AG09309 (cell line): ENCODE data around the gene UGT1A5.

ENCODE experiments used
- DNase-seq: peaks from one replicate; pipeline ENCODE4 v3.0.0-alpha.2; 2010; ENCODE audit warnings: low read depth
- H3K4me3 ChIP-seq: 2 replicates; pipeline ENCODE4 v1.5.1; 2011; ENCODE audit warnings: mild to moderate bottlenecking, low read depth, low read length, moderate library complexity; ENCODE audit not compliant: control insufficient read depth
- CTCF ChIP-seq: IDR thresholded peaks from 2 replicates; pipeline ENCODE4 v1.5.1; 2011; ENCODE audit warnings: mild to moderate bottlenecking, low read depth, low read length, inconsistent platforms; ENCODE audit not compliant: insufficient read depth, control insufficient read depth; ENCODE audit errors: missing control alignments

UGT1A5 gene

GRCh38 chr2:233705911-233706506 lies 6.7 kb upstream of the UGT1A5 start:
- no peak for DNase-seq
- no peak overlapping the region for H3K4me3 ChIP-seq
- no peak for TF ChIP-seq CTCF

GRCh38 chr2:233706720-233707119 lies 6.0 kb upstream of the UGT1A5 start:
- no peak overlapping the region for H3K4me3 ChIP-seq
- TF ChIP-seq CTCF = no peak
- DNase-seq = peak; percentile 45

- no peak for TF ChIP-seq CTCF
- no peak for DNase-seq
- no peak overlapping the region for H3K4me3 ChIP-seq
Observed at GRCh38 chr2:233707940-233708644, 4.6 kb upstream of the UGT1A5 start.

- no peak overlapping the region for H3K4me3 ChIP-seq
- TF ChIP-seq CTCF = no peak
- DNase-seq = no peak
Observed at GRCh38 chr2:233708942-233709341, 3.8 kb upstream of the UGT1A5 start.

- DNase-seq = no peak
- peak; percentile 99 for TF ChIP-seq CTCF
- H3K4me3 ChIP-seq = no peak overlapping the region
Observed at GRCh38 chr2:233711312-233712008, 1.2 kb upstream of the UGT1A5 start.

GRCh38 chr2:233713262-233713615 lies 532 bp downstream of the UGT1A5 start:
- no peak for DNase-seq
- TF ChIP-seq CTCF = no peak
- no peak overlapping the region for H3K4me3 ChIP-seq
